ENCODE results near the gene ATF7IP.

The ATF7IP gene

DNA sequence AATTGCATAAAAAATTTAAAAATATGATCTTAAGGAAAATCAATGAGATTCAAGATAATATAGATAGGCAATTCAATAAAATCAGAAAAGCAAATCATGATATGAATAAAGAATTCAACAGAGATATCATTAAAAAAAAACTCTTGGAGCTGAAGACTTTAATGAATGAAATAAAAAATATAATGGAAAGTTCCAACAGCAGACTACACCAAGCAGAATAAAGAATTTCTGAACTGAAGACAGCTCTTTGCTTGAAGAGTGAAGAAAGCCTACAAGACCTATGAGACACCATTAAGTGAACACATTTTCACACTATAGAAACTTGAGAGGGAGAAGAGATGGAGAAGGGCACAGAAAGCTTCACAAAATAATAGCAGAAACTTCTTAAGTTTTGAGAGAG is 156.3 kb downstream of the ATF7IP start:
- Mint-ChIP-seq H3K4me1 (peaks cover 2% of the 10 kb centered on the region), H3K4me3 (no peak overlapping the region), H3K36me3 (peaks cover 25% of the 10 kb centered on the region), H3K9me3 (peaks cover 21% of the 10 kb centered on the region), H3K27ac (no peak overlapping the region), H3K27me3 (peaks cover 2% of the 10 kb centered on the region)
- no peak for DNase-seq (ENCODE audit: low spot score in 2 of 2)
- no peak for ATAC-seq (ENCODE audit: low read depth)

GRCh38 chr12:14525964-14526363 is 160.5 kb downstream of the ATF7IP start:
- peaks cover 19% of the 10 kb centered on the region for H3K9me3 Mint-ChIP-seq
- H3K36me3 Mint-ChIP-seq, result peaks cover 20% of the 10 kb centered on the region
- H3K4me1 Mint-ChIP-seq, result no peaks in the 10 kb centered on the region
- H3K4me3 Mint-ChIP-seq, result no peak overlapping the region
- DNase-seq (ENCODE audit: low spot score in 2 of 2), result no peak
- peaks cover 2% of the 10 kb centered on the region for H3K27me3 Mint-ChIP-seq
- no peak overlapping the region for H3K27ac Mint-ChIP-seq
- ATAC-seq (ENCODE audit: low read depth), result no peak

GRCh38 chr12:14532152-14532551 is 166.7 kb downstream of the ATF7IP start:
- Mint-ChIP-seq H3K9me3 (no peaks in the 10 kb centered on the region), H3K4me1 (no peaks in the 10 kb centered on the region), H3K36me3 (peaks cover 4% of the 10 kb centered on the region), H3K27ac (no peak overlapping the region), H3K27me3 (no peaks in the 10 kb centered on the region), H3K4me3 (no peak overlapping the region)
- DNase-seq (ENCODE audit: low spot score in 2 of 2), result no peak
- no peak for ATAC-seq (ENCODE audit: low read depth)

DNA sequence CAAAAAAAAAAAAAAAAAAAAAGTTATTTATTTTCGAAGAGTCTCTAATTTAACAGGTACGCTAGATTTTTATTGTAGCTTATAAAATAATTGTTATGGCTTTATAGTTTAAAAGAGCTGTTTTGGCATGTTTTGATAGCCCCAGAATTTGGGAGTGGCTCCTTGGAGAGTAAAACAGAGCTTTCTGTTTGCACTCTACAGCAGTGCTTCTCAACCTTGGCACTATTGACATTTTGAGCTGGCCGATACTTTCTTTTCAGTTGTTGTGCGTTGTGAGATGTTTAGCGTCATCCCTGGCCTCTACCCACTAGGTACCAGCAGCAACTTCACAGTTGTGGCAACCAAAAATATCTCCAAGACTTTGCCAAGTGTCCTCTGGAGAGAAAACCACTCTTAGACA is 171.6 kb downstream of the ATF7IP start:
- H3K4me3 Mint-ChIP-seq, result no peak overlapping the region
- no peaks in the 10 kb centered on the region for H3K9me3 Mint-ChIP-seq
- no peaks in the 10 kb centered on the region for H3K27me3 Mint-ChIP-seq
- no peak for DNase-seq (ENCODE audit: low spot score in 2 of 2)
- H3K36me3 Mint-ChIP-seq, result peaks cover 4% of the 10 kb centered on the region
- no peak for ATAC-seq (ENCODE audit: low read depth)
- peaks cover 5% of the 10 kb centered on the region for H3K4me1 Mint-ChIP-seq
- H3K27ac Mint-ChIP-seq, result no peak overlapping the region

GRCh38 chr12:14540801-14541462 is 175.4 kb downstream of the ATF7IP start:
- Mint-ChIP-seq H3K4me3 (no peak overlapping the region), H3K36me3 (no peaks in the 10 kb centered on the region), H3K9me3 (no peaks in the 10 kb centered on the region), H3K4me1 (peaks cover 5% of the 10 kb centered on the region), H3K27me3 (no peaks in the 10 kb centered on the region), H3K27ac (no peak overlapping the region)
- no peak for DNase-seq (ENCODE audit: low spot score in 2 of 2)
- peak; percentile 46 for ATAC-seq (ENCODE audit: low read depth)

DNA sequence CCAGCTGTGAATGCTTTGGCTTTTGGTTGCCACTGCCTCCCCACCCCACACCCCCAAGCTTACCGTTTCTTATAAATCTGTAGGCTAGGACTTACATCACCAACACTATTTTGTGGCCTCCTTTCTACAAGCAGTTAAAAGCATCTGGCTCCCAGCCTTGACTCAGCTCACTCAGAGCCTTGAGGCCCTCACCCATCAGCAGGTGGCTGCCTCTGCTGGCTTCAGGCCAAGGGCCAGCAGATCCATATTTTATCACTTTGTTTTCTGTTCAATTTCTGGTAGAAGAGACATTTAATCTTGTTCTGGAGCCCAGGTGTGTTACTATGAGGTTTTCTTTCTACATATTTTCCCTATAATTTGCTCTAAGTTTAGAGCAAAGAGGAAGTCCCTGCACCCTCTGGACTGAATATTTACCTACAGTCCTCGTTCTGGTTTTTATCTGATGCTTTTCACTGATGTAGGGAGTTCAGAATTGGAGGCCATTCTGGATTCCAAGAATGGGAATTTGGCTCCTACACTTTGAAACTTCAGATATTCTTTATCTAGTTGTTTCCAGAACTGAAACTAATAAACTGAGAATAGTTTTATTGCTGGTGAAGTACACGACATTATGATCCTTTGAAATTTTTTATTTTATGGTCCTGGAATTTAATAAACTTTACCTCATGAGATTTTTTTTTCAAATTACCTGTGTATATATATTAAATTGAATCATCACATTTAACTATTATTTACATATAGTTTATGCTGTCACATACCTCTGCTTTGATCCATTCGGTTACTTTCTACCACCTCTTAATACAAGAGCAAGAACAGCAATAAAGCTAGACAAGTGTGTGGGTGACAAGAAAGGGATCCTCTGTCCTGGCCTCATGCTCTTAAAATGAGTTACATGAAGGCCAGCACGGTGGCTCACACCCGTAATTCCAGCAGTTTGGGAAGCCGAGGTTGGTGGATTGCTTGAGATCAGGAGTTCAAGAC is 180.0 kb downstream of the ATF7IP start:
- DNase-seq (ENCODE audit: low spot score in 2 of 2) (no peak), ATAC-seq (ENCODE audit: low read depth) (no peak)
- no peak overlapping the region for H3K4me3 Mint-ChIP-seq
- H3K27me3 Mint-ChIP-seq, result peaks cover 2% of the 10 kb centered on the region
- peaks cover 3% of the 10 kb centered on the region for H3K36me3 Mint-ChIP-seq
- H3K4me1 Mint-ChIP-seq, result peaks cover 5% of the 10 kb centered on the region
- H3K27ac Mint-ChIP-seq, result no peak overlapping the region
- no peaks in the 10 kb centered on the region for H3K9me3 Mint-ChIP-seq

GRCh38 chr12:14547571-14547970 is 182.1 kb downstream of the ATF7IP start:
- H3K9me3 Mint-ChIP-seq, result peaks cover 1% of the 10 kb centered on the region

GRCh38 chr12:14548609-14549008 is 183.1 kb downstream of the ATF7IP start:
- peaks cover 3% of the 10 kb centered on the region for H3K36me3 Mint-ChIP-seq

More at GRCh38 chr12:14547571-14547970, 182.1 kb downstream of the ATF7IP start:
- DNase-seq (ENCODE audit: low spot score in 2 of 2) (no peak), ATAC-seq (ENCODE audit: low read depth) (no peak)
- H3K4me3 Mint-ChIP-seq, result no peak overlapping the region
- peaks cover 2% of the 10 kb centered on the region for H3K27me3 Mint-ChIP-seq
- peaks cover 3% of the 10 kb centered on the region for H3K36me3 Mint-ChIP-seq
- no peaks in the 10 kb centered on the region for H3K4me1 Mint-ChIP-seq
- H3K27ac Mint-ChIP-seq, result no peak overlapping the region

More at GRCh38 chr12:14548609-14549008, 183.1 kb downstream of the ATF7IP start:
- peaks cover 2% of the 10 kb centered on the region for H3K27me3 Mint-ChIP-seq
- H3K4me1 Mint-ChIP-seq, result no peaks in the 10 kb centered on the region
- no peak overlapping the region for H3K4me3 Mint-ChIP-seq
- H3K9me3 Mint-ChIP-seq, result peaks cover 1% of the 10 kb centered on the region
- no peak overlapping the region for H3K27ac Mint-ChIP-seq
- no peak for DNase-seq (ENCODE audit: low spot score in 2 of 2)
- ATAC-seq (ENCODE audit: low read depth), result no peak

Data from memory B cell (primary cell).